Activated CD8-positive, alpha-beta T cell treated with anti-CD3 and anti-CD28 coated beads for 36 hours (primary cell): ENCODE data around the gene MED31. TPM values are rescaled to one million over a fixed set of nuclear protein-coding genes. Genes with fewer than 3 reads are reported as not detected.
"Not testable (repeated sequence)": the region's sequence is repeated elsewhere in the genome, so short reads cannot be mapped to it uniquely, and the experiment has no call there.

Experiments
- ATAC-seq: fragments of 200-7000 bp; cut with Tn5 transposase; one replicate; pipeline ENCODE4 v1.10.0; 2021; ENCODE audit warnings: mild to moderate bottlenecking, moderate library complexity
- CTCF ChIA-PET: fragments of 350-600 bp; sonication (Branson Sonifier 250); formaldehyde crosslinking; loops from one replicate; lab custom pipeline; 2021; ENCODE audit warnings: antibody characterized with exemption; lab: Charles Lee
- POLR2A ChIA-PET: fragments of 350-600 bp; sonication (Branson Sonifier 250); formaldehyde crosslinking; loops from one replicate; lab custom pipeline; 2021; ENCODE audit warnings: antibody characterized with exemption; lab: Charles Lee
- DNase-seq: peaks from one replicate; pipeline ENCODE4 v3.0.0-alpha.2; 2020
- H3K27ac Mint-ChIP-seq: one replicate; pipeline ENCODE4 v1.8.0; 2021; ENCODE audit warnings: mild to moderate bottlenecking, mixed read lengths
- H3K27me3 Mint-ChIP-seq: one replicate; pipeline ENCODE4 v1.8.0; 2021; ENCODE audit warnings: mixed read lengths
- H3K36me3 Mint-ChIP-seq: one replicate; pipeline ENCODE4 v1.8.0; 2021; ENCODE audit warnings: low read depth, mixed read lengths
- H3K4me1 Mint-ChIP-seq: one replicate; pipeline ENCODE4 v1.8.0; 2021; ENCODE audit warnings: low read depth, mixed read lengths
- H3K4me3 Mint-ChIP-seq: one replicate; pipeline ENCODE4 v1.8.0; 2021; ENCODE audit warnings: mild to moderate bottlenecking, moderate library complexity, mixed read lengths
- H3K9me3 Mint-ChIP-seq: one replicate; pipeline ENCODE4 v1.8.0; 2021; ENCODE audit warnings: mixed read lengths
- intact Hi-C: fragments of 100-400 bp; cut with micrococcal nuclease; formaldehyde crosslinking; loops from one replicate; pipeline ENCODE4 v1.10.0; 2022
- total RNA-seq, 2 experiments: library from RNA; stranded (reverse); gene quantifications; one replicate each; pipeline ENCODE4 v1.2.3, GENCODE V29; 2021
- TF ChIP-seq, protein P1 (sequence below): fragments of 200-600 bp; IDR thresholded peaks from one replicate; pipeline ENCODE4 v1.8.0; 2022; ENCODE audit warnings: antibody characterized with exemption, mild to moderate bottlenecking

The MED31 gene
- total RNA-seq, 2 experiments from 2014 or later = 21.0 to 24.4 TPM

DNA sequence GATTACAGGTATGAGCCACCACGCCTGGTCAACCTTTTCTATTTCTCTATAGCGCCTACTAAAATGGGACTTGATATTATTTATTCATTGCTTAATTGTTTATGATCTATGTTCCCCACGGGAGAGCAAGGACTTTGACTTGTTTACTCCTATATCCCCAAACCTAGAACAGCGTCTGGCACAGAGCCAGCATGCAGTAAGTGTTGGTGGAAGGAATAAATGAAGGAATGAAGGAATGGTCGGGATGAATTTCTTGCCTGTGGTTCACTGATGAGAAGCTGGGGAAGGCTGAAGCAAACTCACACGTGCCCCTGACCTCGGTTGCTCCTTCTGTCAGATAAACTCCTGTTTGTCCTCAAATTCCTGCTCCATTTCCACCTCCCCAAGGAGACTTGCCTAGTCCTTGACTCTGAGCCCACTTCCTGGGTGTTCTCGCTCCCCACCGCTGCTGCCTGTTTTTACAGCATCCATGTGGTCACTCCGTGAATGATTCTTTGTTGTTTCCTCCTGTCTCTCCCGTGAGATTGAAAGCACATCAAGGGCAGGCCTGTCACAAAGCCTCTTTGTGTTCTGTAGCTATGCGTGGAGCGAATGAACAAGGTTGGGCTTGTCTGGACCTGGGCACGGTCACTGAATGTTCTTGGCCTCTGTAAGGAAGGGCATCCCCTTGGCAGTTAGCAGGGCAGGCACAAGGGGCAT is 17.5 kb upstream of the MED31 start:
- no peak overlapping the region for H3K4me3 Mint-ChIP-seq
- DNase-seq (no peak), ATAC-seq (no peak)
- CTCF ChIA-PET = interaction anchor here (1.2 to 1.8 kb wide), 2 partner anchors 33 to 174 kb away, joined by 3 to 6 read pairs; no protein-coding TSS in a partner anchor
- no peaks in the 10 kb centered on the region for H3K9me3 Mint-ChIP-seq
- intact Hi-C loops = no loop called here
- no peak overlapping the region for H3K27ac Mint-ChIP-seq
- H3K27me3 Mint-ChIP-seq = no peaks in the 10 kb centered on the region
- POLR2A ChIA-PET = no interaction called here
- H3K4me1 Mint-ChIP-seq = peaks cover 15% of the 10 kb centered on the region
- TF ChIP-seq, protein P1, sequence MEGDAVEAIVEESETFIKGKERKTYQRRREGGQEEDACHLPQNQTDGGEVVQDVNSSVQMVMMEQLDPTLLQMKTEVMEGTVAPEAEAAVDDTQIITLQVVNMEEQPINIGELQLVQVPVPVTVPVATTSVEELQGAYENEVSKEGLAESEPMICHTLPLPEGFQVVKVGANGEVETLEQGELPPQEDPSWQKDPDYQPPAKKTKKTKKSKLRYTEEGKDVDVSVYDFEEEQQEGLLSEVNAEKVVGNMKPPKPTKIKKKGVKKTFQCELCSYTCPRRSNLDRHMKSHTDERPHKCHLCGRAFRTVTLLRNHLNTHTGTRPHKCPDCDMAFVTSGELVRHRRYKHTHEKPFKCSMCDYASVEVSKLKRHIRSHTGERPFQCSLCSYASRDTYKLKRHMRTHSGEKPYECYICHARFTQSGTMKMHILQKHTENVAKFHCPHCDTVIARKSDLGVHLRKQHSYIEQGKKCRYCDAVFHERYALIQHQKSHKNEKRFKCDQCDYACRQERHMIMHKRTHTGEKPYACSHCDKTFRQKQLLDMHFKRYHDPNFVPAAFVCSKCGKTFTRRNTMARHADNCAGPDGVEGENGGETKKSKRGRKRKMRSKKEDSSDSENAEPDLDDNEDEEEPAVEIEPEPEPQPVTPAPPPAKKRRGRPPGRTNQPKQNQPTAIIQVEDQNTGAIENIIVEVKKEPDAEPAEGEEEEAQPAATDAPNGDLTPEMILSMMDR = no peak
- H3K36me3 Mint-ChIP-seq = no peaks in the 10 kb centered on the region

DNA sequence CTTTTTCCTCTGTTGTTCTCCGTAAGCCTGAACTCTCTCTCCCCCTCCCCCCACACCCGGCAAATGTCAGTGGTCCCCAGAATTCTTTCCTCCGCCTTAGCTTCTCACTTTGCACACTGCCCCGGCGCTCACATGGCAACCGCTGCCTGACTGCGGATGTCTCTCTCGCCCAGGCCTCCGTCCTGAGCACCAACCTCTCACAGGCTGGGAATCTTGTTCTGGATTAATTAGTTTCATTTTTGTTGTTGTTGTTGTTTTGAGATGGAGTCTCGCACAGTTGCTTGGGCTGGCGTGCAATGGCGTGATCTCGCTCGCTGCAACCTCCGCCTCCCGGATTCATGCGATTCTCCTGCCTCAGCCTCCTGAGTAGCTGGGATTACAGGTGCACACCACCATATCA is 16.8 kb upstream of the MED31 start:
- TF ChIP-seq, protein P1 = no peak
- ATAC-seq (no peak), DNase-seq (no peak)
- CTCF ChIA-PET = interaction anchor here (0.5 to 3.2 kb wide), 5 partner anchors 134 to 336 kb away, joined by 4 to 18 read pairs (median 13); no protein-coding TSS in a partner anchor
- POLR2A ChIA-PET = no interaction called here
- Mint-ChIP-seq H3K9me3 (no peaks in the 10 kb centered on the region), H3K4me3 (no peak overlapping the region), H3K36me3 (no peaks in the 10 kb centered on the region), H3K4me1 (peaks cover 15% of the 10 kb centered on the region), H3K27me3 (no peaks in the 10 kb centered on the region), H3K27ac (no peak overlapping the region)
- intact Hi-C loops = no loop called here

- intact Hi-C loops = no loop called here
- ATAC-seq (peak; percentile 59), DNase-seq (peak; percentile 53)
- Mint-ChIP-seq H3K9me3 (no peaks in the 10 kb centered on the region), H3K36me3 (no peaks in the 10 kb centered on the region), H3K27me3 (no peaks in the 10 kb centered on the region), H3K4me3 (no peak overlapping the region), H3K27ac (no peak overlapping the region), H3K4me1 (peaks cover 15% of the 10 kb centered on the region)
- ChIA-PET POLR2A (no interaction called here), CTCF (interaction anchor here (0.5 to 3.2 kb wide), 7 partner anchors 8 to 337 kb away, joined by 4 to 18 read pairs (median 13); no protein-coding TSS in a partner anchor)
- TF ChIP-seq, protein P1 = no peak
Observed at GRCh38 chr17:6667516-6667915, 16.1 kb upstream of the MED31 start.

DNA sequence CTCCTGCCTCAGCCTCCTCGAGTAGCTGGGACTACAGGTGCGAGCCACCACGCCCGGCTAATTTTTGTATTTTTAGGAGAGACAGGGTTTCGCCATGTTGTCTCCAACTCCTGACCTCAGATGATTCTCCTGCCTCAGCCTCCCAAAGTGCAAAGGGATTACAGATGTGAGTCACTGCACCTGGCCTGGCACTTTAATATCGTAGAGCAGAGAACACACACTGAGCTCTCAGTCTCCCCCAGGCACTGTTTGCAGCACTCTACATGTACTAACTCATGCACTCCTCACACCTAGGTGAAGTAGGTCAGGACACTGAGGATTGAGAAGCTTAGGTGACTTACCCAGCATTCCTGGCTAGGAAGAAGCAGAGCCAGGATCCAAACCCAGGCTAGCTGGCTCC is 15.2 kb upstream of the MED31 start:
- Mint-ChIP-seq H3K4me3 (no peak overlapping the region), H3K27ac (no peak overlapping the region), H3K36me3 (no peaks in the 10 kb centered on the region), H3K27me3 (no peaks in the 10 kb centered on the region), H3K9me3 (no peaks in the 10 kb centered on the region), H3K4me1 (peaks cover 16% of the 10 kb centered on the region)
- TF ChIP-seq, protein P1 = no peak
- ChIA-PET CTCF (interaction anchor here (0.7 to 3.2 kb wide), 15 partner anchors 9 to 378 kb away, joined by 3 to 18 read pairs (median 5); partner anchors contain the start of genes C17orf100, MED31, SLC16A11 and TEKT1), POLR2A (interaction anchor here (1.1 kb wide), 1 partner anchor 15 kb away, joined by 3 read pairs; the partner anchor contains the start of genes C17orf100 and MED31)
- DNase-seq (no peak), ATAC-seq (no peak)
- intact Hi-C loops = no loop called here

- peaks cover 20% of the 10 kb centered on the region for H3K4me1 Mint-ChIP-seq
- no peaks in the 10 kb centered on the region for H3K9me3 Mint-ChIP-seq
- H3K27me3 Mint-ChIP-seq = no peaks in the 10 kb centered on the region
- CTCF ChIA-PET = interaction anchor here (0.7 to 3.2 kb wide), 17 partner anchors 9 to 378 kb away, joined by 3 to 18 read pairs (median 5); partner anchors contain the start of genes C17orf100, MED31, SLC16A11 and TEKT1
- intact Hi-C loops = no loop called here
- TF ChIP-seq, protein P1 = peak; percentile 93
- peak; percentile 81 for ATAC-seq
- POLR2A ChIA-PET = interaction anchor here (1.1 kb wide), 1 partner anchor 15 kb away, joined by 3 read pairs; the partner anchor contains the start of genes C17orf100 and MED31
- DNase-seq = peak; percentile 63
- H3K36me3 Mint-ChIP-seq = no peaks in the 10 kb centered on the region
- H3K4me3 Mint-ChIP-seq = no peak overlapping the region
- no peak overlapping the region for H3K27ac Mint-ChIP-seq
Observed at GRCh38 chr17:6666077-6666521, 14.7 kb upstream of the MED31 start.

DNA sequence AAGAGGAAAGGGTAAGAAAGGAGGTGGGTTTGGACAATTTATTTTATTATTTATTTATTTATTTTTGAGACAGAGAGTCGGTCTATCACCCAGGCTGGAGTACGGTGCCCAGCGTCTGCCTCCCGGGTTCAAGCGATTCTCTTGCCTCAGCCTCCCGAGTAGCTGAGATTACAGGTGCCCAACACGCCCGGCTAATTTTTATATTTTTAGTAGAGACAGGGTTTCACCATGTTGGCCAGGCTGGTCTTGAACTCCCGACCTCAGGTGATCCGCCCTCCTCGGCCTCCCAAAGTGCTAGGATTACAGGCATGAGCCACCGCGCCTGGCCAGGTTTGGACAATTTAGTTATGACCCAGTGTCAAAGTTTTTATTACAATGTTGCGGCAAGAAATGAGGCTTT is 11.8 kb upstream of the MED31 start:
- H3K4me3 Mint-ChIP-seq, ATAC-seq, H3K9me3 Mint-ChIP-seq, H3K27ac Mint-ChIP-seq, POLR2A ChIA-PET, DNase-seq, H3K27me3 Mint-ChIP-seq, intact Hi-C loops, H3K36me3 Mint-ChIP-seq: not testable (repeated sequence)
- peaks cover 33% of the 10 kb centered on the region for H3K4me1 Mint-ChIP-seq
- CTCF ChIA-PET = interaction anchor here (1.0 kb wide), 1 partner anchor 14 kb away, joined by 3 read pairs; no protein-coding TSS in a partner anchor
